ENCODE measurements around the gene TREML1. TPM values are rescaled to one million over a fixed set of nuclear protein-coding genes. Genes with fewer than 3 reads are reported as not detected.

TREML1 gene
- total RNA-seq, 1 experiment from 2014 or later, result not detected

DNA sequence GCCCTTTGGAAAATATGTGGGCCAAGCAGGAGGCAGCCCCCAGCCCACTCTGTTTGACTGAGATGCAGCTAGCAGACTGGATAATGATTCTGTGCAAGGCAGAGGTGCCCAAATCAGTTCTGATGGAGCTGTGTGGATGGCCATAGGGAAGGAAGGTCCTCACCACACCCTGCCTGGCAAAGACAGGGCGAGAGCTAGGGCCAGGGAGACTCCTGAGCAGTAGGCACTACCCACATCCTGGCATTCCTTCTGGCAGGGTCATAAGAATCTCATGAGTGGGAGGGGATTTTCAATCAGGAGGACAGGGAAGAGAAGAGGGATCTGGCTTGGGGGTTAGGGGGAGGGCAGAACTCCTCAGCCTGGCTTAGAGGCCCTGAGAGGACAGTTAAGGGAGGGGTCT is 27.4 kb upstream of the TREML1 start:
- intact Hi-C loops (cut with micrococcal nuclease; ENCODE audit: unreplicated experiment), result no loop called here
- no peak for DNase-seq
- TF ChIP-seq, protein P1, sequence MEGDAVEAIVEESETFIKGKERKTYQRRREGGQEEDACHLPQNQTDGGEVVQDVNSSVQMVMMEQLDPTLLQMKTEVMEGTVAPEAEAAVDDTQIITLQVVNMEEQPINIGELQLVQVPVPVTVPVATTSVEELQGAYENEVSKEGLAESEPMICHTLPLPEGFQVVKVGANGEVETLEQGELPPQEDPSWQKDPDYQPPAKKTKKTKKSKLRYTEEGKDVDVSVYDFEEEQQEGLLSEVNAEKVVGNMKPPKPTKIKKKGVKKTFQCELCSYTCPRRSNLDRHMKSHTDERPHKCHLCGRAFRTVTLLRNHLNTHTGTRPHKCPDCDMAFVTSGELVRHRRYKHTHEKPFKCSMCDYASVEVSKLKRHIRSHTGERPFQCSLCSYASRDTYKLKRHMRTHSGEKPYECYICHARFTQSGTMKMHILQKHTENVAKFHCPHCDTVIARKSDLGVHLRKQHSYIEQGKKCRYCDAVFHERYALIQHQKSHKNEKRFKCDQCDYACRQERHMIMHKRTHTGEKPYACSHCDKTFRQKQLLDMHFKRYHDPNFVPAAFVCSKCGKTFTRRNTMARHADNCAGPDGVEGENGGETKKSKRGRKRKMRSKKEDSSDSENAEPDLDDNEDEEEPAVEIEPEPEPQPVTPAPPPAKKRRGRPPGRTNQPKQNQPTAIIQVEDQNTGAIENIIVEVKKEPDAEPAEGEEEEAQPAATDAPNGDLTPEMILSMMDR (IDR thresholded peaks at IDR 0.05; ENCODE audit: unreplicated experiment), result no peak
- Mint-ChIP-seq H3K4me3 (ENCODE audit: low read depth, unreplicated experiment) (no peak overlapping the region), H3K27me3 (ENCODE audit: unreplicated experiment) (peaks cover 48% of the 10 kb centered on the region), H3K4me1 (ENCODE audit: low read depth, unreplicated experiment) (no peaks in the 10 kb centered on the region), H3K27ac (ENCODE audit: unreplicated experiment) (no peak overlapping the region), H3K36me3 (ENCODE audit: insufficient read depth, unreplicated experiment) (no peaks in the 10 kb centered on the region), H3K9me3 (ENCODE audit: low read depth, unreplicated experiment) (no peaks in the 10 kb centered on the region)
- BruUV-seq (replicated peaks), result no TSS peak
- CTCF ChIA-PET, result interaction anchor here (0.5 to 2.2 kb wide), 15 partner anchors 8 to 853 kb away, joined by 3 to 15 read pairs (median 3); partner anchors contain the start of gene UNC5CL

- TF ChIP-seq, protein P1 (IDR thresholded peaks at IDR 0.05; ENCODE audit: unreplicated experiment), result no peak
- no peak overlapping the region for H3K27ac Mint-ChIP-seq (ENCODE audit: unreplicated experiment)
- CTCF ChIA-PET, result no interaction called here
- H3K27me3 Mint-ChIP-seq (ENCODE audit: unreplicated experiment), result peaks cover 44% of the 10 kb centered on the region
- BruUV-seq (replicated peaks), result no TSS peak
- no peaks in the 10 kb centered on the region for H3K36me3 Mint-ChIP-seq (ENCODE audit: insufficient read depth, unreplicated experiment)
- H3K9me3 Mint-ChIP-seq (ENCODE audit: low read depth, unreplicated experiment), result no peaks in the 10 kb centered on the region
- intact Hi-C loops (cut with micrococcal nuclease; ENCODE audit: unreplicated experiment), result no loop called here
- H3K4me1 Mint-ChIP-seq (ENCODE audit: low read depth, unreplicated experiment), result no peaks in the 10 kb centered on the region
- DNase-seq, result no peak
- H3K4me3 Mint-ChIP-seq (ENCODE audit: low read depth, unreplicated experiment), result no peak overlapping the region
Measured at GRCh38 chr6:41179163-41179562, 25.0 kb upstream of the TREML1 start.

- no TSS peak for BruUV-seq (replicated peaks)
- Mint-ChIP-seq H3K36me3 (ENCODE audit: insufficient read depth, unreplicated experiment) (no peaks in the 10 kb centered on the region), H3K9me3 (ENCODE audit: low read depth, unreplicated experiment) (no peaks in the 10 kb centered on the region), H3K4me1 (ENCODE audit: low read depth, unreplicated experiment) (no peaks in the 10 kb centered on the region), H3K4me3 (ENCODE audit: low read depth, unreplicated experiment) (no peak overlapping the region), H3K27me3 (ENCODE audit: unreplicated experiment) (peaks cover 44% of the 10 kb centered on the region), H3K27ac (ENCODE audit: unreplicated experiment) (no peak overlapping the region)
- no peak for DNase-seq
- TF ChIP-seq, protein P1 (IDR thresholded peaks at IDR 0.05; ENCODE audit: unreplicated experiment), result no peak
- CTCF ChIA-PET, result interaction anchor here (1.1 to 1.3 kb wide), 2 partner anchors 12 to 19 kb away, joined by 3 to 4 read pairs; no protein-coding TSS in a partner anchor
- intact Hi-C loops (cut with micrococcal nuclease; ENCODE audit: unreplicated experiment), result no loop called here
Measured at GRCh38 chr6:41177695-41178094, 23.5 kb upstream of the TREML1 start.

DNA sequence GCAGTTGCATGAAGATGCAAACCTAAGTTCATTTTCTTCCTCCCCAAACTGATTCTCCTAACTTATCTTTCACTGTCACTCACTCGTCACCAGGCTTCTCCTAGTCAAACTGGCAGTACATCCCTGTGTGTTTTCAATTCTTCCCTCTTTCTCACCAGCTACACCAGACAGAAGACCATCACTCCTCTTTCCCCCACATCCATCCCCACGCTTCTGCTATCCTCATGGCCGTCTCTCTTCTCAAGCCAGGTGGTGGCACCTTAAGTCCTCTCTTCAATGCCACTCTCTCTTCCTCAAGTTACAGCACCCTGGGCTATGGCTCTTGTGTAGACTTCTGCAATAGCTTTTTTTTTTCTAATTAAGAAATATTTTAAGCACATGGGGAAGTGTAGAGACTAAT is 23.1 kb upstream of the TREML1 start:
- BruUV-seq (replicated peaks), result no TSS peak
- TF ChIP-seq, protein P1 (IDR thresholded peaks at IDR 0.05; ENCODE audit: unreplicated experiment), result no peak
- intact Hi-C loops (cut with micrococcal nuclease; ENCODE audit: unreplicated experiment), result no loop called here
- H3K27ac Mint-ChIP-seq (ENCODE audit: unreplicated experiment), result no peak overlapping the region
- peaks cover 44% of the 10 kb centered on the region for H3K27me3 Mint-ChIP-seq (ENCODE audit: unreplicated experiment)
- CTCF ChIA-PET, result interaction anchor here (1.1 to 1.3 kb wide), 2 partner anchors 12 to 20 kb away, joined by 3 to 4 read pairs; no protein-coding TSS in a partner anchor
- no peaks in the 10 kb centered on the region for H3K9me3 Mint-ChIP-seq (ENCODE audit: low read depth, unreplicated experiment)
- no peaks in the 10 kb centered on the region for H3K4me1 Mint-ChIP-seq (ENCODE audit: low read depth, unreplicated experiment)
- H3K36me3 Mint-ChIP-seq (ENCODE audit: insufficient read depth, unreplicated experiment), result no peaks in the 10 kb centered on the region
- no peak for DNase-seq
- H3K4me3 Mint-ChIP-seq (ENCODE audit: low read depth, unreplicated experiment), result no peak overlapping the region

All from Calu3 (cell line).